K562 (cell line): ENCODE data around the gene PRPF6. TPM values are rescaled to one million over a fixed set of nuclear protein-coding genes. Genes with fewer than 3 reads are reported as not detected.
A peak's percentile ranks its signal among the peaks of the same experiment; 100 is the strongest.

Experiments used
- ATAC-seq: fragments of 200-7000 bp; cut with Tn5 transposase; 3 replicates; pipeline ENCODE4 v1.9.1; 2020; ENCODE audit warnings: moderate library complexity
- BruUV-seq: library from RNA; stranded (reverse); fragments of 400-500 nt; replicated peaks from 2 replicates; lab custom pipeline; 2021; lab: Mats Ljungman, UMichigan
- CTCF ChIA-PET: fragments of 300-600 bp; formaldehyde crosslinking; extraction: SDS; loops from one replicate; lab custom pipeline; 2021; ENCODE audit warnings: low intra/inter-chr PET ratio; lab: Yijun Ruan, JAX
- POLR2A ChIA-PET: fragments of 300-600, 350-650 bp; sonication (Branson Sonifier 250); formaldehyde crosslinking; extraction: SDS; loops from one replicate; lab custom pipeline; 2021; ENCODE audit warnings: antibody characterized with exemption, inconsistent platforms; lab: Yijun Ruan, JAX
- DNase-seq, 4 experiments: peaks; one replicate each; pipeline versions ENCODE4 v3.0.0 to v3.0.0-alpha.2; 2011 to 2018; ENCODE audit warnings: low spot score in 3 of 4, mixed read lengths in 3 of 4; ENCODE audit errors: extremely low read depth in 1 of 4
- FAIRE-seq: peaks from 2 replicates; lab custom pipeline; 2011; peaks lifted over from hg19 to GRCh38; lab: Jason Lieb, UNC
- H2AFZ ChIP-seq: 2 replicates; pipeline ENCODE4 v1.6.0; 2011; ENCODE audit warnings: low read depth, low read length, control low read depth, inconsistent platforms
- H3K27ac ChIP-seq: fragments of 200-600 bp; 3 replicates; pipeline ENCODE4 v1.8.0; 2011; ENCODE audit warnings: low read depth, mild to moderate bottlenecking, control low read depth, inconsistent platforms, low read length, moderate library complexity, mixed read lengths; ENCODE audit errors: extremely low read depth
- H3K27me3 ChIP-seq, 2 experiments: fragments of 300-600 bp in 1 of 2; 2 replicates in 1 of 2; 3 replicates in 1 of 2; pipeline versions ENCODE4 v1.6.0 to v1.8.0; 2011; ENCODE audit warnings: inconsistent platforms in 2 of 2, low read length in 2 of 2, mild to moderate bottlenecking in 1 of 2, mixed read lengths in 1 of 2, moderate library complexity in 1 of 2; ENCODE audit not compliant: control insufficient read depth in 2 of 2, insufficient read depth in 2 of 2
- H3K36me3 ChIP-seq: fragments of 300-600 bp; 3 replicates; pipeline ENCODE4 v1.8.0; 2011; ENCODE audit warnings: mild to moderate bottlenecking, low read length, inconsistent platforms; ENCODE audit not compliant: control insufficient read depth, insufficient read depth
- H3K4me1 ChIP-seq, 2 experiments: fragments of 200-600 bp in 1 of 2; replicated peaks in 1 of 2; 2 replicates in 1 of 2; 3 replicates in 1 of 2; pipeline versions ENCODE4 v1.5.1 to v1.8.0; 2011; ENCODE audit warnings: inconsistent platforms in 2 of 2, low read length in 2 of 2, mild to moderate bottlenecking in 1 of 2, mixed read lengths in 1 of 2, moderate library complexity in 1 of 2; ENCODE audit not compliant: control insufficient read depth in 2 of 2, insufficient read depth in 2 of 2
- H3K4me2 ChIP-seq: 2 replicates; pipeline ENCODE4 v1.6.1; 2011; ENCODE audit warnings: low read length, control low read depth, inconsistent platforms, mixed read lengths; ENCODE audit not compliant: insufficient read depth
- H3K4me3 ChIP-seq: fragments of 200-600 bp; sonication (generic), shearing (Covaris generic); 2 replicates; pipeline ENCODE4 v1.5.1; 2016; ENCODE audit warnings: control low read depth, inconsistent platforms
- H3K79me2 ChIP-seq: fragments of 200-600 bp; 3 replicates; pipeline ENCODE4 v1.8.0; 2011; ENCODE audit warnings: low read length, inconsistent platforms; ENCODE audit not compliant: control insufficient read depth, insufficient read depth
- H3K9ac ChIP-seq, 2 experiments: 2 replicates each; pipeline versions ENCODE4 v1.6.0 to v1.6.1; 2011; ENCODE audit warnings: low read depth in 2 of 2, low read length in 2 of 2, control low read depth in 1 of 2, inconsistent platforms in 1 of 2, mild to moderate bottlenecking in 1 of 2, mixed read lengths in 1 of 2; ENCODE audit not compliant: insufficient read depth in 1 of 2
- H3K9me1 ChIP-seq: one replicate; pipeline ENCODE4 v1.6.0; 2011; ENCODE audit warnings: inconsistent platforms, mild to moderate bottlenecking, low read length, moderate library complexity; ENCODE audit not compliant: control insufficient read depth, insufficient read depth
- H3K9me3 ChIP-seq: replicated peaks from 2 replicates; pipeline ENCODE4 v1.5.1; 2011; ENCODE audit warnings: low read depth, low read length, inconsistent platforms; ENCODE audit not compliant: control insufficient read depth, insufficient read depth
- H4K20me1 ChIP-seq: replicated peaks from 2 replicates; pipeline ENCODE4 v1.6.1; 2011; ENCODE audit warnings: low read length, inconsistent platforms, mixed read lengths; ENCODE audit not compliant: control insufficient read depth, insufficient read depth
- CAMTA2 ChIP-seq: fragments of 250-450 bp; sonication (Bioruptor Pico); conservative IDR thresholded peaks from 2 replicates; pipeline ENCODE4 v1.5.1; 2022
- CEBPB ChIP-seq: fragments of 450-650 bp; IDR thresholded peaks from 2 replicates; pipeline ENCODE4 v1.6.1; 2016; ENCODE audit warnings: missing genetic modification characterization, missing compliant biosample characterization
- CTCF ChIP-seq, 3 experiments: IDR thresholded peaks in 2 of 3; conservative IDR thresholded peaks in 1 of 3; 2 replicates each; pipeline ENCODE4 v1.5.1; 2011 to 2012; ENCODE audit warnings: low read length in 3 of 3, mild to moderate bottlenecking in 3 of 3, control low read depth in 2 of 3, improper control_type of control experiment in 1 of 3, inconsistent platforms in 1 of 3, low read depth in 1 of 3, mixed read lengths in 1 of 3, moderate library complexity in 1 of 3; ENCODE audit not compliant: insufficient read depth in 2 of 3
- HNRNPUL1 ChIP-seq: fragments of 200-400 bp; formaldehyde crosslinking; IDR thresholded peaks from 2 replicates; pipeline ENCODE4 v1.6.1; 2017; ENCODE audit warnings: low read length
- KDM1A ChIP-seq, 2 experiments: fragments of 450-650 bp; IDR thresholded peaks; 2 replicates each; pipeline ENCODE4 v1.6.1; 2016; ENCODE audit warnings: mild to moderate bottlenecking in 2 of 2
- KDM4B ChIP-seq, 2 experiments: fragments of 450-650 bp in 1 of 2; sonication (generic) in 1 of 2; IDR thresholded peaks; 2 replicates each; pipeline ENCODE4 v1.6.1; 2016 to 2017; ENCODE audit warnings: borderline replicate concordance in 2 of 2, antibody characterized with exemption in 1 of 2, low read depth in 1 of 2, mild to moderate bottlenecking in 1 of 2
- LCOR ChIP-seq: sonication (generic); formaldehyde crosslinking; IDR thresholded peaks from 2 replicates; pipeline ENCODE4 v1.8.0; 2022; ENCODE audit warnings: mild to moderate bottlenecking, missing genetic modification reagents
- NR2C2 ChIP-seq, 2 experiments: fragments of 200-800 bp in 1 of 2; sonication (Bioruptor generic) in 1 of 2; sonication (generic) in 1 of 2; formaldehyde crosslinking in 1 of 2; IDR thresholded peaks; 2 replicates each; pipeline versions ENCODE4 v1.6.1 to v1.8.0; 2016 to 2022; ENCODE audit warnings: mild to moderate bottlenecking in 1 of 2, missing compliant biosample characterization in 1 of 2, missing genetic modification characterization in 1 of 2, missing genetic modification reagents in 1 of 2
- PPARD ChIP-seq: fragments of 250-450 bp; sonication (Bioruptor Pico); IDR thresholded peaks from 2 replicates; pipeline ENCODE4 v1.8.0; 2022; ENCODE audit warnings: inconsistent platforms, mild to moderate bottlenecking, moderate library complexity
- RBFOX2 ChIP-seq: fragments of 200-400 bp; formaldehyde crosslinking; IDR thresholded peaks from 2 replicates; pipeline ENCODE4 v1.6.1; 2017; ENCODE audit warnings: low read depth, mild to moderate bottlenecking, low read length, moderate library complexity
- RCOR1 ChIP-seq, 2 experiments: IDR thresholded peaks; 2 replicates each; pipeline ENCODE4 v1.6.1; 2012; ENCODE audit warnings: low read depth in 2 of 2, low read length in 2 of 2, borderline replicate concordance in 1 of 2, improper control_type of control experiment in 1 of 2
- RUNX1 ChIP-seq: sonication (generic); IDR thresholded peaks from 2 replicates; pipeline ENCODE4 v1.6.1; 2016; ENCODE audit warnings: antibody characterized with exemption, low read depth
- SMARCA5 ChIP-seq: fragments of 450-650 bp; IDR thresholded peaks from 2 replicates; pipeline ENCODE4 v1.6.1; 2016
- TAF7 ChIP-seq: fragments of 450-650 bp; IDR thresholded peaks from 2 replicates; pipeline ENCODE4 v1.6.1; 2016; ENCODE audit warnings: missing genetic modification characterization, missing compliant biosample characterization
- ZNF444 ChIP-seq: fragments of 250-450 bp; sonication (Bioruptor Pico); IDR thresholded peaks from 2 replicates; pipeline ENCODE4 v1.4.0; 2020; ENCODE audit warnings: mild to moderate bottlenecking, moderate library complexity
- WGBS: fragments of 100-300 bp; shearing (Covaris generic); methylation state at CpG from one replicate; pipeline ENCODE4 v1.1.6; 2016; ENCODE audit warnings: low coverage, mixed read lengths; ENCODE audit not compliant: insufficient coverage; ENCODE audit errors: missing lambda C conversion rate; 5-methylcytosine and 5-hydroxymethylcytosine counted together
- in situ Hi-C: fragments of 300-500 bp; cut with MboI; formaldehyde crosslinking; loops from 4 replicates; pipeline ENCODE4 v1.15.0; 2018; ENCODE audit warnings: inconsistent platforms, mixed read lengths
- intact Hi-C: fragments of 100-400 bp; cut with micrococcal nuclease; formaldehyde crosslinking; loops from 2 replicates; pipeline ENCODE4 v1.14.2; 2022
- polyA plus RNA-seq, 8 experiments: library from polyadenylated mRNA; depleted of rRNA in 4 of 8; stranded (reverse) in 5 of 8; unstranded in 3 of 8; fragments of >200 nt; fragmentation: Nextera tagmentation in 2 of 8; fragmentation: Illumina TruSeq in 1 of 8; extraction: Ambion mirVana in 2 of 8; extraction: Trizol in 1 of 8; gene quantifications; 2 replicates each; pipeline versions ENCODE4 v1.2.1 to v1.2.3, GENCODE V29; 2011 to 2014; ENCODE audit warnings: inconsistent platforms in 1 of 8, missing spikeins in 1 of 8
- total RNA-seq, 7 experiments: library from RNA; depleted of rRNA in 6 of 7; stranded (reverse); fragments of >200 nt in 6 of 7; fragmentation: Illumina TruSeq in 2 of 7; extraction: Trizol in 2 of 7; gene quantifications; 2 replicates each; pipeline versions ENCODE4 v1.2.1 to v1.2.3, GENCODE V29; 2011 to 2021; ENCODE audit warnings: low replicate concordance in 1 of 7
- TF ChIP-seq, protein P1 (sequence below): sonication (generic); formaldehyde crosslinking; IDR thresholded peaks from 2 replicates; pipeline ENCODE4 v1.8.1; 2022; ENCODE audit warnings: missing genetic modification reagents

Gene PRPF6
- total and polyA plus RNA-seq, 9 of the 15 experiments (the other 6 are each of a cell fraction or from before 2014, with no cell fraction given) = 4.2 to 83.2 (median 59.9) TPM

- no peak for TF ChIP-seq CEBPB (tag)
- TF ChIP-seq RBFOX2 = peak; percentile 18; the same call in 1 of the 2 replicates
- TF ChIP-seq SMARCA5 = no peak
- no peak for TF ChIP-seq LCOR (CRISPR knock-in tag)
Measured at GRCh38 chr20:64036346-64037198, 55.6 kb downstream of the PRPF6 start (continued).

GRCh38 chr20:64037199-64037497 is 56.2 kb downstream of the PRPF6 start:
- CTCF ChIA-PET = interaction anchor here (0.6 kb wide), 2 partner anchors 17 to 595 kb away, joined by 3 read pairs; no protein-coding TSS in a partner anchor
- H3K36me3 ChIP-seq = peaks cover 30% of the 10 kb centered on the region; the same call in 2 of the 3 replicates
- H3K4me2 ChIP-seq = 0 out of 2 replicates have a peak overlapping the region, but pooled peaks have one; percentile 28
- peaks cover 3% of the 10 kb centered on the region for H3K9me1 ChIP-seq
- WGBS = 69% methylated on average over 3 of the region's 3 CpGs
- H3K9ac ChIP-seq = peak overlapping the region; percentile 14 to 87
- H3K27ac ChIP-seq = peak overlapping the region; percentile 64; the same call in 1 of the 3 replicates
- ATAC-seq (no peak), FAIRE-seq (no peak), DNase-seq (no peak)
- H3K4me3 ChIP-seq = no peak overlapping the region
- intact Hi-C loops = loop anchor here (5.0 kb wide), 2 partner anchors 85 to 500 kb away; partner anchors contain the start of gene PTK6
- TF ChIP-seq CTCF (IDR thresholded peaks at IDR 0.05 in 2 of 3, conservative IDR thresholded peaks at IDR 0.05 in 1 of 3; ENCODE audit: insufficient read depth in 2 of 3, low read depth in 1 of 3, low read length in 3 of 3) = no peak
- no peak for TF ChIP-seq KDM1A (IDR thresholded peaks at IDR 0.05)
- TF ChIP-seq, protein P1, sequence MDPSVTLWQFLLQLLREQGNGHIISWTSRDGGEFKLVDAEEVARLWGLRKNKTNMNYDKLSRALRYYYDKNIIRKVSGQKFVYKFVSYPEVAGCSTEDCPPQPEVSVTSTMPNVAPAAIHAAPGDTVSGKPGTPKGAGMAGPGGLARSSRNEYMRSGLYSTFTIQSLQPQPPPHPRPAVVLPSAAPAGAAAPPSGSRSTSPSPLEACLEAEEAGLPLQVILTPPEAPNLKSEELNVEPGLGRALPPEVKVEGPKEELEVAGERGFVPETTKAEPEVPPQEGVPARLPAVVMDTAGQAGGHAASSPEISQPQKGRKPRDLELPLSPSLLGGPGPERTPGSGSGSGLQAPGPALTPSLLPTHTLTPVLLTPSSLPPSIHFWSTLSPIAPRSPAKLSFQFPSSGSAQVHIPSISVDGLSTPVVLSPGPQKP (CRISPR knock-in tag) = no peak
- TF ChIP-seq TAF7 = no peak
- TF ChIP-seq PPARD = no peak
- no peak for TF ChIP-seq NR2C2 (CRISPR knock-in tag; IDR thresholded peaks at IDR 0.05)
- TF ChIP-seq NR2C2 (tag; IDR thresholded peaks at IDR 0.05) = no peak
- no peak for TF ChIP-seq RUNX1
- no peak for TF ChIP-seq KDM4B (IDR thresholded peaks at IDR 0.05; ENCODE audit: borderline replicate concordance in 2 of 2, low read depth in 1 of 2)
- TF ChIP-seq CAMTA2 = no peak
- TF ChIP-seq ZNF444 (CRISPR knock-in tag) = no peak
- TF ChIP-seq HNRNPUL1 = no peak
- TF ChIP-seq RCOR1 (IDR thresholded peaks at IDR 0.05; ENCODE audit: borderline replicate concordance in 1 of 2, low read depth in 2 of 2, low read length in 2 of 2) = no peak
- no peak overlapping the region for H2AFZ ChIP-seq
- POLR2A ChIA-PET = interaction anchor here (0.7 to 1.0 kb wide), 4 partner anchors 13 to 506 kb away, joined by 3 read pairs; partner anchors contain the start of gene RTEL1
- H3K4me1 ChIP-seq = peaks cover 31 to 83% of the 10 kb centered on the region in 2 experiments
- no peaks in the 10 kb centered on the region for H4K20me1 ChIP-seq
- H3K79me2 ChIP-seq = no peaks in the 10 kb centered on the region
- BruUV-seq = no TSS peak
- H3K27me3 ChIP-seq = no peaks in the 10 kb centered on the region
- in situ Hi-C loops = no loop called here
- H3K9me3 ChIP-seq = no peaks in the 10 kb centered on the region
